ENCODE results near the gene CCL22.
"Not testable (repeated sequence)": the region's sequence is repeated elsewhere in the genome, so short reads cannot be mapped to it uniquely, and the experiment has no call there.

Gene CCL22

GRCh38 chr16:57358527-57359095 lies at the start of gene CCL22:
Gene CCL22 (plus strand): TSS chr16:57358783. CDS start chr16:57358817, 34 bp downstream.
- ATAC-seq: peak; percentile 54 to 59

GRCh38 chr16:57310801-57311200 lies 47.8 kb upstream of the CCL22 start:
- ATAC-seq: no peak

GRCh38 chr16:57313509-57313908 lies 45.1 kb upstream of the CCL22 start:
- no peak for ATAC-seq

- peak; percentile 64 to 68 for ATAC-seq
These were observed 44.3 kb upstream of the CCL22 start for GRCh38 chr16:57314161-57314785.

- no peak for ATAC-seq
These were observed 43.2 kb upstream of the CCL22 start for GRCh38 chr16:57315416-57315815.

- ATAC-seq: no peak
These were observed 42.1 kb upstream of the CCL22 start for GRCh38 chr16:57316390-57317017.

- no peak for ATAC-seq
These were observed 40.2 kb upstream of the CCL22 start for GRCh38 chr16:57318240-57318970.

- no peak for ATAC-seq
These were observed 38.9 kb upstream of the CCL22 start for GRCh38 chr16:57319646-57320045.

- no peak for ATAC-seq
These were observed 33.8 kb upstream of the CCL22 start for GRCh38 chr16:57324749-57325148.

- no peak for ATAC-seq
These were observed 33.1 kb upstream of the CCL22 start for GRCh38 chr16:57325458-57325857.

GRCh38 chr16:57329718-57330327 lies 28.8 kb upstream of the CCL22 start:
- ATAC-seq: no peak

- ATAC-seq: no peak
These were observed 27.2 kb upstream of the CCL22 start for GRCh38 chr16:57331355-57331754.

- ATAC-seq: no peak
These were observed 25.2 kb upstream of the CCL22 start for GRCh38 chr16:57333402-57333801.

- ATAC-seq: no peak
These were observed 23.2 kb upstream of the CCL22 start for GRCh38 chr16:57335366-57335765.

GRCh38 chr16:57341062-57341440 lies 17.5 kb upstream of the CCL22 start:
- ATAC-seq: no peak

- no peak for ATAC-seq
These were observed 16.9 kb upstream of the CCL22 start for GRCh38 chr16:57341441-57342303.

- ATAC-seq: not testable (repeated sequence)
These were observed 16.0 kb upstream of the CCL22 start for GRCh38 chr16:57342606-57343005.

GRCh38 chr16:57343221-57343620 lies 15.4 kb upstream of the CCL22 start:
- no peak for ATAC-seq

GRCh38 chr16:57344094-57344493 lies 14.5 kb upstream of the CCL22 start:
- ATAC-seq: not testable (repeated sequence)

- no peak for ATAC-seq
These were observed 13.6 kb upstream of the CCL22 start for GRCh38 chr16:57345021-57345420.

- ATAC-seq: no peak
These were observed 12.8 kb upstream of the CCL22 start for GRCh38 chr16:57345666-57346204.

- no peak for ATAC-seq
These were observed 10.7 kb upstream of the CCL22 start for GRCh38 chr16:57347858-57348257.

All from activated CD4-positive, CD25-positive, alpha-beta regulatory T cell treated with anti-CD3 and anti-CD28 coated beads, Interleukin-2, amount 50 U/mL, for 24 hours (primary cell).